ENCODE data around the gene MAP6D1.

The MAP6D1 gene

GRCh38 chr3:183811638-183812037 lies 13.7 kb downstream of the MAP6D1 start:
- TF ChIP-seq TAF1 (IDR thresholded peaks at IDR 0.05; ENCODE audit: low read depth) (no peak), RAD21 (IDR thresholded peaks at IDR 0.05; ENCODE audit: low read depth) (no peak)

DNA sequence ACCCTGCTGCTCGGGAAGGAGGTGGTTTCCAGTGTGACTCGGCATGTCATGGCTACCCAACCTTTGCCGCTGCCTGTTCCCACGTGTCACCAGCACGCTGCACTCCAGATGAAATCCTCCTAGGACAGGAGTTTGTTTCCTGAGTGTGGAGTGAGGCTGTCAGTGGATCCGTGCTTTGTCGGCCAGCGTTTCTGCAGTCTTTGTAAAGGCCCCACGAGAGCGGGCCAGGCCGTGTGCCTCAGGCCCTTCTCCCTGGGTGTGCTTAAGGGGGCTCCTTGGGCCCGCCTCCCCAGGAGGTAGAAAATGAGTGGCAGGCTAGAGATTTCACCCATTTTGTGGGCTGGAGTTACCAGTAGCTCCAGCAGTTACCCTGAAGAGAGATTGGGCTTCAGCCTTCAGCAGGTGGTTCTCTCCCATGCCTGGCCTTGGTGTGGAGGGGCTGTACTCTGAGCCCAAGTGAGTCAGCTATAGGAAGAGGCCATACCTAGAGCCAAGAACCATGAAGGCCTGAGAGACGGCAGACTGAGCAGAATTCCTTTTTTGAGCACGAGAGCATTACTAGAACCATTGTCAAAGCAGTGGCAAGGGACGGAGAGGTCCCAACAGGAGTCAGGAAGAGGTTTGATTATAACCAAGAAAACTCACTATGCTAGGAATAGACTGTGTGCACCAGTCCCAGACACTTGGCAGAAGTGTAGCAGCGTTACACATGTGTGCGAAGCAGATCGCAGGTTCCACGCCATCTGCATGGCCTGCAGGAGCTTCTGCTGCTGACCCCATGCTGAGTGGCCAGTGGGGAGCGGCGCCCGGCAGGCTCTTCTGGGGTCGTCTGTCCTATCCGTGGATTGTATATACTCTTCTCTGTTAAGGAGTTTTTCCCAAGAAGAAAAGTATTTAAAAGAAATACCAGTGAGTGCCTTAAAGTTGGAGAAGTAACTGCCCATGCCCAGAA lies 14.5 kb downstream of the MAP6D1 start:
- no peak for TF ChIP-seq NFIC (IDR thresholded peaks at IDR 0.05)
- TF ChIP-seq RAD21 (IDR thresholded peaks at IDR 0.05; ENCODE audit: low read depth): no peak
- TF ChIP-seq TAF1 (IDR thresholded peaks at IDR 0.05; ENCODE audit: low read depth): no peak
- TF ChIP-seq EGR1 (IDR thresholded peaks at IDR 0.05): no peak
- TF ChIP-seq CREB1 (IDR thresholded peaks at IDR 0.05; ENCODE audit: low read depth): no peak
- no peak for TF ChIP-seq USF1 (IDR thresholded peaks at IDR 0.05)
- no peak for TF ChIP-seq ZBTB7A (IDR thresholded peaks at IDR 0.05; ENCODE audit: low read depth)
- TF ChIP-seq TCF12 (IDR thresholded peaks at IDR 0.05; ENCODE audit: low read depth): no peak
- no peak for TF ChIP-seq YY1 (IDR thresholded peaks at IDR 0.05; ENCODE audit: low read depth)

GRCh38 chr3:183809270-183809669 lies 16.1 kb downstream of the MAP6D1 start:
- TF ChIP-seq NFIC (IDR thresholded peaks at IDR 0.05) (no peak), CREB1 (IDR thresholded peaks at IDR 0.05; ENCODE audit: low read depth) (no peak), EP300 (IDR thresholded peaks at IDR 0.05; ENCODE audit: borderline replicate concordance) (no peak), TAF1 (IDR thresholded peaks at IDR 0.05; ENCODE audit: low read depth) (no peak), CEBPB (IDR thresholded peaks at IDR 0.05) (no peak), YY1 (IDR thresholded peaks at IDR 0.05; ENCODE audit: low read depth) (no peak), ZBTB7A (IDR thresholded peaks at IDR 0.05; ENCODE audit: low read depth) (no peak), TCF12 (IDR thresholded peaks at IDR 0.05; ENCODE audit: low read depth) (no peak), RAD21 (IDR thresholded peaks at IDR 0.05; ENCODE audit: low read depth) (no peak), TEAD4 (IDR thresholded peaks at IDR 0.05) (no peak), FOXM1 (IDR thresholded peaks at IDR 0.05; ENCODE audit: borderline replicate concordance, low read depth) (no peak), MAX (IDR thresholded peaks at IDR 0.05) (no peak), EGR1 (IDR thresholded peaks at IDR 0.05) (no peak), USF1 (IDR thresholded peaks at IDR 0.05) (no peak)
- TF ChIP-seq, protein P1, sequence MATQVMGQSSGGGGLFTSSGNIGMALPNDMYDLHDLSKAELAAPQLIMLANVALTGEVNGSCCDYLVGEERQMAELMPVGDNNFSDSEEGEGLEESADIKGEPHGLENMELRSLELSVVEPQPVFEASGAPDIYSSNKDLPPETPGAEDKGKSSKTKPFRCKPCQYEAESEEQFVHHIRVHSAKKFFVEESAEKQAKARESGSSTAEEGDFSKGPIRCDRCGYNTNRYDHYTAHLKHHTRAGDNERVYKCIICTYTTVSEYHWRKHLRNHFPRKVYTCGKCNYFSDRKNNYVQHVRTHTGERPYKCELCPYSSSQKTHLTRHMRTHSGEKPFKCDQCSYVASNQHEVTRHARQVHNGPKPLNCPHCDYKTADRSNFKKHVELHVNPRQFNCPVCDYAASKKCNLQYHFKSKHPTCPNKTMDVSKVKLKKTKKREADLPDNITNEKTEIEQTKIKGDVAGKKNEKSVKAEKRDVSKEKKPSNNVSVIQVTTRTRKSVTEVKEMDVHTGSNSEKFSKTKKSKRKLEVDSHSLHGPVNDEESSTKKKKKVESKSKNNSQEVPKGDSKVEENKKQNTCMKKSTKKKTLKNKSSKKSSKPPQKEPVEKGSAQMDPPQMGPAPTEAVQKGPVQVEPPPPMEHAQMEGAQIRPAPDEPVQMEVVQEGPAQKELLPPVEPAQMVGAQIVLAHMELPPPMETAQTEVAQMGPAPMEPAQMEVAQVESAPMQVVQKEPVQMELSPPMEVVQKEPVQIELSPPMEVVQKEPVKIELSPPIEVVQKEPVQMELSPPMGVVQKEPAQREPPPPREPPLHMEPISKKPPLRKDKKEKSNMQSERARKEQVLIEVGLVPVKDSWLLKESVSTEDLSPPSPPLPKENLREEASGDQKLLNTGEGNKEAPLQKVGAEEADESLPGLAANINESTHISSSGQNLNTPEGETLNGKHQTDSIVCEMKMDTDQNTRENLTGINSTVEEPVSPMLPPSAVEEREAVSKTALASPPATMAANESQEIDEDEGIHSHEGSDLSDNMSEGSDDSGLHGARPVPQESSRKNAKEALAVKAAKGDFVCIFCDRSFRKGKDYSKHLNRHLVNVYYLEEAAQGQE (IDR thresholded peaks at IDR 0.05; ENCODE audit: low read depth): no peak

GRCh38 chr3:183808355-183808754 lies 17.0 kb downstream of the MAP6D1 start:
- no peak for TF ChIP-seq RAD21 (IDR thresholded peaks at IDR 0.05; ENCODE audit: low read depth)
- TF ChIP-seq TEAD4 (IDR thresholded peaks at IDR 0.05): no peak
- TF ChIP-seq EGR1 (IDR thresholded peaks at IDR 0.05): no peak
- TF ChIP-seq TAF1 (IDR thresholded peaks at IDR 0.05; ENCODE audit: low read depth): no peak
- TF ChIP-seq CEBPB (IDR thresholded peaks at IDR 0.05): no peak
- no peak for TF ChIP-seq YY1 (IDR thresholded peaks at IDR 0.05; ENCODE audit: low read depth)
- no peak for TF ChIP-seq MAX (IDR thresholded peaks at IDR 0.05)

DNA sequence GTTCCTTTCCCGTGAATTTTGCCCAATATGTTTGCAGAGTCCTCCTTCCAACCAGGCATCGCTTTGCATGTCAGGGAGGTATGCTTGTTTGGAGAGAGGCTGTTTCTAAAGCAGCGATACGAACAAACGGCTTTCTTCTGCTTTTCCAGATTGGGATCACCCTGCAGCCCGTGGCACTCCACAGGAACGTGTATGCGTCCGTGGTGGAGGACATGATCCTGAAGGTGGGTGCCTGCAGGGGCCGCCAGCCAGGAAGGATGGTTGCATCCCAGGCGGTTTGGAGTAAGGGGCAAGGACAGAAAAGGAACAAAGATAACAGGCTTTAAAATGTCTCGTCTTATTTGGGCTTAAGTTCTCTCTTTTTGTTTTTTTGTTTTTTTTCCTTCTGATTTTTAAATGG lies 17.5 kb downstream of the MAP6D1 start:
- TF ChIP-seq EGR1 (IDR thresholded peaks at IDR 0.05) (no peak), CREB1 (IDR thresholded peaks at IDR 0.05; ENCODE audit: low read depth) (no peak), YY1 (IDR thresholded peaks at IDR 0.05; ENCODE audit: low read depth) (no peak), CEBPB (IDR thresholded peaks at IDR 0.05) (no peak), TAF1 (IDR thresholded peaks at IDR 0.05; ENCODE audit: low read depth) (no peak), MAX (IDR thresholded peaks at IDR 0.05) (no peak), USF1 (IDR thresholded peaks at IDR 0.05) (no peak), TCF12 (IDR thresholded peaks at IDR 0.05; ENCODE audit: low read depth) (no peak), ZBTB7A (IDR thresholded peaks at IDR 0.05; ENCODE audit: low read depth) (no peak), FOXM1 (IDR thresholded peaks at IDR 0.05; ENCODE audit: borderline replicate concordance, low read depth) (no peak), NFIC (IDR thresholded peaks at IDR 0.05) (no peak), RAD21 (IDR thresholded peaks at IDR 0.05; ENCODE audit: low read depth) (no peak), TEAD4 (IDR thresholded peaks at IDR 0.05) (no peak), EP300 (IDR thresholded peaks at IDR 0.05; ENCODE audit: borderline replicate concordance) (no peak)
- TF ChIP-seq, protein P1 (IDR thresholded peaks at IDR 0.05; ENCODE audit: low read depth): no peak
